ENCODE results near the gene CORO6.

- no peak for TF ChIP-seq EZH2phosphoT487 (IDR thresholded peaks at IDR 0.05; ENCODE audit: borderline replicate concordance)
- TF ChIP-seq, protein P1, sequence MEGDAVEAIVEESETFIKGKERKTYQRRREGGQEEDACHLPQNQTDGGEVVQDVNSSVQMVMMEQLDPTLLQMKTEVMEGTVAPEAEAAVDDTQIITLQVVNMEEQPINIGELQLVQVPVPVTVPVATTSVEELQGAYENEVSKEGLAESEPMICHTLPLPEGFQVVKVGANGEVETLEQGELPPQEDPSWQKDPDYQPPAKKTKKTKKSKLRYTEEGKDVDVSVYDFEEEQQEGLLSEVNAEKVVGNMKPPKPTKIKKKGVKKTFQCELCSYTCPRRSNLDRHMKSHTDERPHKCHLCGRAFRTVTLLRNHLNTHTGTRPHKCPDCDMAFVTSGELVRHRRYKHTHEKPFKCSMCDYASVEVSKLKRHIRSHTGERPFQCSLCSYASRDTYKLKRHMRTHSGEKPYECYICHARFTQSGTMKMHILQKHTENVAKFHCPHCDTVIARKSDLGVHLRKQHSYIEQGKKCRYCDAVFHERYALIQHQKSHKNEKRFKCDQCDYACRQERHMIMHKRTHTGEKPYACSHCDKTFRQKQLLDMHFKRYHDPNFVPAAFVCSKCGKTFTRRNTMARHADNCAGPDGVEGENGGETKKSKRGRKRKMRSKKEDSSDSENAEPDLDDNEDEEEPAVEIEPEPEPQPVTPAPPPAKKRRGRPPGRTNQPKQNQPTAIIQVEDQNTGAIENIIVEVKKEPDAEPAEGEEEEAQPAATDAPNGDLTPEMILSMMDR (conservative IDR thresholded peaks at IDR 0.05; ENCODE audit: low read length) = no peak
Measured at GRCh38 chr17:29653995-29654714, 31.4 kb upstream of the CORO6 start.

Measured in Loucy (cell line).